Parathyroid adenoma (tissue), 2 donors: ENCODE results near the gene UPF2.

Experiments used
- H2AFZ ChIP-seq: fragments of 300-600 bp; sonication (generic); one replicate; pipeline ENCODE4 v1.7.0; 2017; ENCODE audit warnings: antibody characterized with exemption, mild to moderate bottlenecking
- H3K27ac ChIP-seq: fragments of 300-600 bp; sonication (generic); one replicate; pipeline ENCODE4 v1.7.0; 2017
- H3K27me3 ChIP-seq: fragments of 300-600 bp; sonication (generic); one replicate; pipeline ENCODE4 v1.7.0; 2017; ENCODE audit warnings: low read length; ENCODE audit not compliant: control insufficient read depth, insufficient read depth
- H3K36me3 ChIP-seq: fragments of 300-600 bp; sonication (generic); one replicate; pipeline ENCODE4 v1.7.0; 2017; ENCODE audit warnings: low read length; ENCODE audit not compliant: control insufficient read depth, insufficient read depth
- H3K4me1 ChIP-seq: fragments of 300-600 bp; sonication (generic); one replicate; pipeline ENCODE4 v1.7.0; 2017; ENCODE audit warnings: control low read depth
- H3K4me2 ChIP-seq: fragments of 300-600 bp; sonication (generic); one replicate; pipeline ENCODE4 v1.7.0; 2017; ENCODE audit warnings: low read length
- H3K4me3 ChIP-seq: fragments of 300-600 bp; sonication (generic); one replicate; pipeline ENCODE4 v1.7.0; 2017; ENCODE audit warnings: low read depth, low read length
- H3K79me2 ChIP-seq: fragments of 300-600 bp; sonication (generic); one replicate; pipeline ENCODE4 v1.7.0; 2017; ENCODE audit warnings: control low read depth
- H3K9ac ChIP-seq: fragments of 300-600 bp; sonication (generic); one replicate; pipeline ENCODE4 v1.7.0; 2017; ENCODE audit warnings: mild to moderate bottlenecking
- H3K9me3 ChIP-seq: fragments of 300-600 bp; sonication (generic); one replicate; pipeline ENCODE4 v1.7.0; 2017; ENCODE audit warnings: low read length; ENCODE audit not compliant: control insufficient read depth
- CTCF ChIP-seq: fragments of 300-600 bp; sonication (generic); IDR thresholded peaks from one replicate; pipeline ENCODE4 v1.7.0; 2017; ENCODE audit warnings: antibody characterized with exemption, mild to moderate bottlenecking
- donor health status: primary hyperparathyroidism.

UPF2 gene

GRCh38 chr10:11896549-11897200 lies 145.9 kb downstream of the UPF2 start:
- no peaks in the 10 kb centered on the region for H3K36me3 ChIP-seq
- no peaks in the 10 kb centered on the region for H3K9me3 ChIP-seq
- no peak overlapping the region for H3K4me2 ChIP-seq

GRCh38 chr10:11895598-11895997 lies 147.0 kb downstream of the UPF2 start:
- Histone ChIP-seq H3K4me2 (no peak overlapping the region), H3K9me3 (no peaks in the 10 kb centered on the region), H3K79me2 (no peaks in the 10 kb centered on the region), H3K27ac (no peak overlapping the region), H3K4me1 (no peaks in the 10 kb centered on the region), H3K4me3 (no peak overlapping the region), H3K27me3 (no peaks in the 10 kb centered on the region), H3K9ac (no peak overlapping the region), H2AFZ (no peak overlapping the region), H3K36me3 (no peaks in the 10 kb centered on the region)
- TF ChIP-seq CTCF: no peak

More at GRCh38 chr10:11896549-11897200, 145.9 kb downstream of the UPF2 start:
- no peak for TF ChIP-seq CTCF
- no peak overlapping the region for H3K27ac ChIP-seq
- no peaks in the 10 kb centered on the region for H3K79me2 ChIP-seq
- no peaks in the 10 kb centered on the region for H3K27me3 ChIP-seq
- no peak overlapping the region for H3K9ac ChIP-seq
- no peak overlapping the region for H3K4me3 ChIP-seq
- H2AFZ ChIP-seq: no peak overlapping the region
- no peaks in the 10 kb centered on the region for H3K4me1 ChIP-seq

- Histone ChIP-seq H3K79me2 (no peaks in the 10 kb centered on the region), H3K9me3 (no peaks in the 10 kb centered on the region), H3K4me1 (no peaks in the 10 kb centered on the region), H3K27me3 (no peaks in the 10 kb centered on the region), H2AFZ (no peak overlapping the region), H3K36me3 (no peaks in the 10 kb centered on the region), H3K9ac (no peak overlapping the region), H3K4me2 (no peak overlapping the region), H3K4me3 (no peak overlapping the region), H3K27ac (no peak overlapping the region)
- no peak for TF ChIP-seq CTCF
Measured at GRCh38 chr10:11895108-11895466, 147.5 kb downstream of the UPF2 start.

GRCh38 chr10:11894381-11895107 lies 148.1 kb downstream of the UPF2 start:
- Histone ChIP-seq H3K9ac (no peak overlapping the region), H3K27ac (no peak overlapping the region), H3K27me3 (no peaks in the 10 kb centered on the region), H3K4me1 (no peaks in the 10 kb centered on the region), H3K36me3 (no peaks in the 10 kb centered on the region), H2AFZ (no peak overlapping the region), H3K4me3 (no peak overlapping the region), H3K4me2 (no peak overlapping the region), H3K79me2 (no peaks in the 10 kb centered on the region), H3K9me3 (no peaks in the 10 kb centered on the region)
- TF ChIP-seq CTCF: no peak
